ENCODE data around the gene APLP2. TPM values are rescaled to one million over a fixed set of nuclear protein-coding genes. Genes with fewer than 3 reads are reported as not detected.

APLP2 gene
- total RNA-seq, 2 donors from 2014 or later: 326 to 454 TPM

DNA sequence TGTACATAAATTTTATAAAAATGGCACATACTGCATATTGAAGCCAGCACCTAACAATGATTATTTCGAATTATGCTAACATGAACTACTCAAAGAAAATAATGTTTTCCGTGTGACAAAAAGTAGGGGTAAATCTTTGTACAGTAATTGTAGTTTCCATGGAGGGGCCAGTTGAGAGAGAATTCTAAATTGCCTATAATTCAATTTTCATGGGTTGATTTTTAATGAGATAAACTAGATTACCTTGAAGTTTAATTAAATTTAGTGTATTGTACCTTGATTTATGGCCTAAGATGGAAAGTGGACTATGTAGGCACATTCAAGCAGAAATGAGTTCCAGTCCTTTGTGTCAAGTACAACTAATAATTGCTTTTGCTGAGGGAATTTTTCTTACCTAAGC lies 5.0 kb downstream of the APLP2 start:
- H3K4me1 ChIP-seq: peaks cover 0 to 27% of the 10 kb centered on the region in 2 donors
- no peak overlapping the region for H3K27ac ChIP-seq

DNA sequence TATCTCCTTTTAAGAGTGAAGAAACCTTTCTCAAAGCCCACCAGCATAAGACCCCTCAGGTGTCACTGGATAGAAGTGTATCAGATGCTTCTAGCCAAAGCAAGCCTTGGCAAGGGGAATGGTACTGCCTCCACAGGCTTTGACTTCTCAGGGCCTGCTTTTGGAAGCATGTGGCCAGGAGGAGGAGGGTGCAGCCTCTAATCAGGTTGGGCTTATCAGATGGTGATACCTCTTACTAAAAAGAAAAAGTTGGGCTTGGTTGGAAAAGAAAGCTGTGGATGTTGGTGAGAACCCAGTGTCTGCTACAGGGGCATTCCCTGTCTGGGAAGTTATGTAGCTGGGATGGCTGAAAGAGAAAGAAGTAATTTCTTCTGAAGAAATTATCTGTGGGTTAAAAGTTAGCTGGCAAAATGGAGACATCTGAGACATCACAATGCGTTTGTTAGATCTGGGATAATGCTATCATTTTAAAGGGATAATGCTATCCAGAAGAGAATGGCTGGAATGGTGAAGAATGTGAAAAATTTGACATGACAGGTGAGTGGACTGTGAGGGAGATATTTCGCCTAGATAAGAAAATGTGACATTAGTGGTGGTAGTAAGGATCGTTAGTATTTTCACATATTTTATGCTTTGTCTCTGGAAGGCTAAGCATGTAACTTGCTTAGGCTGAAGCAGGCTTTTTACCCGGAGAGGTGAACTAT lies 7.2 kb downstream of the APLP2 start:
- Histone ChIP-seq H3K9me3 (no peaks in the 10 kb centered on the region), H3K4me1 (peaks cover 0 to 20% of the 10 kb centered on the region in 2 donors), H3K27me3 (no peaks in the 10 kb centered on the region), H3K36me3 (no peaks in the 10 kb centered on the region), H3K4me3 (no peak overlapping the region), H3K27ac (no peak overlapping the region)
- DNase-seq (ENCODE audit: low spot score): no peak
- TF ChIP-seq, protein P1, sequence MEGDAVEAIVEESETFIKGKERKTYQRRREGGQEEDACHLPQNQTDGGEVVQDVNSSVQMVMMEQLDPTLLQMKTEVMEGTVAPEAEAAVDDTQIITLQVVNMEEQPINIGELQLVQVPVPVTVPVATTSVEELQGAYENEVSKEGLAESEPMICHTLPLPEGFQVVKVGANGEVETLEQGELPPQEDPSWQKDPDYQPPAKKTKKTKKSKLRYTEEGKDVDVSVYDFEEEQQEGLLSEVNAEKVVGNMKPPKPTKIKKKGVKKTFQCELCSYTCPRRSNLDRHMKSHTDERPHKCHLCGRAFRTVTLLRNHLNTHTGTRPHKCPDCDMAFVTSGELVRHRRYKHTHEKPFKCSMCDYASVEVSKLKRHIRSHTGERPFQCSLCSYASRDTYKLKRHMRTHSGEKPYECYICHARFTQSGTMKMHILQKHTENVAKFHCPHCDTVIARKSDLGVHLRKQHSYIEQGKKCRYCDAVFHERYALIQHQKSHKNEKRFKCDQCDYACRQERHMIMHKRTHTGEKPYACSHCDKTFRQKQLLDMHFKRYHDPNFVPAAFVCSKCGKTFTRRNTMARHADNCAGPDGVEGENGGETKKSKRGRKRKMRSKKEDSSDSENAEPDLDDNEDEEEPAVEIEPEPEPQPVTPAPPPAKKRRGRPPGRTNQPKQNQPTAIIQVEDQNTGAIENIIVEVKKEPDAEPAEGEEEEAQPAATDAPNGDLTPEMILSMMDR (IDR thresholded peaks at IDR 0.05): no peak

More for the DNA sequence above, 5.0 kb downstream of the APLP2 start:
- no peak for DNase-seq (ENCODE audit: low spot score)
- TF ChIP-seq, protein P1 (IDR thresholded peaks at IDR 0.05): no peak
- H3K36me3 ChIP-seq: no peaks in the 10 kb centered on the region
- H3K9me3 ChIP-seq: no peaks in the 10 kb centered on the region
- H3K4me3 ChIP-seq: no peak overlapping the region
- H3K27me3 ChIP-seq: no peaks in the 10 kb centered on the region

DNA sequence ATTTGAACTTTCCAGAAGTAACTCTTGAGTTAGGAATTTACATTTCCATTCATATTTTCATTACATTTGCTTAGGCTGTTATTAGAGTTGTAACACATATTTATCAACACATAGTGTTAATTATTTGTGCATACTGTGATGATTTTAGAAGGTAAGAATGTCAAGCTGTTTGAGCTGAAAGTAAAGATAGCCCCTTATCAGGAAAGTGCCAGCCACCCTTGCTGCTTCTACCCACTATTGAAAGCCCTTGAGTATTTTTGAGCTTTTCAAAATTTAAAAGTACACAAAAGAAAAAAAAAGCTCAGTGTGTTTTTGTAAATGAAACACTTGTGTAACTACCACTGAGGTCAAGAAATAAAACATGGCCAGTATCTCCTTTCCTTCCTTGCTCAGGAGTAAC lies 8.0 kb downstream of the APLP2 start:
- Histone ChIP-seq H3K36me3 (no peaks in the 10 kb centered on the region), H3K27me3 (no peaks in the 10 kb centered on the region), H3K9me3 (no peaks in the 10 kb centered on the region), H3K4me1 (peaks cover 0 to 13% of the 10 kb centered on the region in 2 donors), H3K27ac (no peak overlapping the region), H3K4me3 (no peak overlapping the region)
- DNase-seq (ENCODE audit: low spot score): no peak
- TF ChIP-seq, protein P1 (IDR thresholded peaks at IDR 0.05): no peak

DNA sequence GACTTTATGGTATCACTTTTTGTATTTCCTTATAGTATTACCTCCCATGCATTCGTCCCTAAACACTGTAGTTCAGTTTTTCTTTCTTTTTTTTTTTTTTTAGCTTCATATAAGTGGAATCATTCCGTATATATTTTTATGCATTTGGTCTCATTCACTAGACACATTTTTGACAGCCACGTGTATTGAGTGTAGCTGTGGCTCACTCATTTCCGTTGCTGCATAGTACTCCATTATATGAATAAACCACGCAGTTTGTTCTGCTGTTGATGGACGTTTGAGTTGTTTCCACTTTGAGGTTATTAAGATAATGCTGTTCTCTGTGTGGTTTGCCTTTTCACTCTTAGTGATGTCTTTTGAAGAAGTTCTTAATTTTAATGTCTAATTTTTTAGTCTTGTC lies 8.4 kb downstream of the APLP2 start:
- no peaks in the 10 kb centered on the region for H3K27me3 ChIP-seq
- no peak overlapping the region for H3K27ac ChIP-seq
- no peak overlapping the region for H3K4me3 ChIP-seq
- no peaks in the 10 kb centered on the region for H3K36me3 ChIP-seq
- TF ChIP-seq, protein P1 (IDR thresholded peaks at IDR 0.05): no peak
- DNase-seq (ENCODE audit: low spot score): no peak
- H3K9me3 ChIP-seq: no peaks in the 10 kb centered on the region
- H3K4me1 ChIP-seq: peaks cover 0 to 13% of the 10 kb centered on the region in 2 donors

DNA sequence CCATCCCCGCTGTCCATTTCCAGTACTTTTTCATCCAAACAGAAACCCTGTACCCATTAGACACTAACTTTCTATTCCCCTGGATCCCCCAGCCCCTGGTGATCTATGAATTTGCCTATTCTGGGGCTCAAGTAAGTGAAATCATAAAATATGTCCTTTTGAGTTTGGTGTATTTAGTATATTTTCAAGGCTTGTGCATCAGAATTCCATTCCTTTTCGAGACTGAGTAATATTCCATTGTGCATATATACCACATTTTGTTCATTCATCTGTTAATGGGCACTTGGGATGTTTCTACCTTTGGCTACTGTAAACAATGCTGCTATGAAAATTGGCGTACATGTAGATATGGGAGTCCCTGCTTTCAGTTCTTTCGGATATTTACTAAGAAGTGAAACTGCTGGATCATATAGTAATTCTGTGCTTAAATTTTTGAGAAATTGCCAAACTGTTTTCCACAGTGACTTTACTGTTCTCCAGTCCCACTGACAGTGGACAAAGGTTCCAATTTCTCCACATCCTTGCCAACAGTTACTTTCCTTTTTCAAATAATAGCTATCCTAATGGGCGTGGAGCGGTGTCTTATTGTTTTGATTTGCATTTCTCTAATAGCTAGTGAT lies 16.1 kb downstream of the APLP2 start:
- no peak overlapping the region for H3K4me3 ChIP-seq
- DNase-seq (ENCODE audit: low spot score): no peak
- TF ChIP-seq, protein P1 (IDR thresholded peaks at IDR 0.05): no peak
- H3K9me3 ChIP-seq: no peaks in the 10 kb centered on the region
- no peaks in the 10 kb centered on the region for H3K36me3 ChIP-seq
- no peak overlapping the region for H3K27ac ChIP-seq
- no peaks in the 10 kb centered on the region for H3K27me3 ChIP-seq
- H3K4me1 ChIP-seq: peaks cover 0 to 31% of the 10 kb centered on the region in 2 donors

Data from right atrium auricular region (tissue), 2 donors.